H1 (cell line): Measurements from ENCODE around the gene PHOX2A. TPM values are rescaled to one million over a fixed set of nuclear protein-coding genes. Genes with fewer than 3 reads are reported as not detected.

Source experiments
- CTCF ChIA-PET: fragments of 300-600 bp; sonication (Branson Sonifier 250); formaldehyde crosslinking; loops from one replicate; lab custom pipeline; 2021; ENCODE audit not compliant: partially characterized antibody; lab: Charles Lee
- POLR2A ChIA-PET: fragments of 300-600 bp; sonication (Branson Sonifier 250); formaldehyde crosslinking; loops from one replicate; lab custom pipeline; 2021; ENCODE audit warnings: inconsistent platforms; ENCODE audit not compliant: partially characterized antibody; lab: Charles Lee
- DNase-seq, 2 experiments: peaks; one replicate each; pipeline versions ENCODE4 v3.0.0 to v3.0.0-alpha.2; 2010 to 2022; ENCODE audit warnings: low spot score in 2 of 2, low read depth in 1 of 2, mixed read lengths in 1 of 2
- FAIRE-seq: peaks from 2 replicates; lab custom pipeline; 2011; peaks lifted over from hg19 to GRCh38; lab: Jason Lieb, UNC
- H2AFZ ChIP-seq: 2 replicates; pipeline ENCODE4 v1.8.1; 2012; ENCODE audit warnings: low read length, inconsistent platforms
- H2AK5ac ChIP-seq: 2 replicates; pipeline ENCODE4 v1.6.1; 2013; ENCODE audit warnings: low read depth, low read length
- H2BK120ac ChIP-seq: replicated peaks from 2 replicates; pipeline ENCODE3; 2013; ENCODE audit warnings: low read depth, low read length, inconsistent platforms
- H2BK12ac ChIP-seq: 2 replicates; pipeline ENCODE4 v1.6.1; 2013; ENCODE audit warnings: low read depth, low read length
- H2BK15ac ChIP-seq: 2 replicates; pipeline ENCODE4 v1.6.1; 2013; ENCODE audit warnings: low read length
- H2BK20ac ChIP-seq: 2 replicates; pipeline ENCODE4 v1.6.1; 2013; ENCODE audit warnings: low read length
- H2BK5ac ChIP-seq: 2 replicates; pipeline ENCODE4 v1.6.1; 2013; ENCODE audit warnings: low read depth, low read length
- H3K14ac ChIP-seq: 2 replicates; pipeline ENCODE4 v1.6.1; 2013; ENCODE audit warnings: inconsistent platforms; ENCODE audit not compliant: insufficient read length
- H3K18ac ChIP-seq: 2 replicates; pipeline ENCODE4 v1.6.1; 2013; ENCODE audit warnings: low read length; ENCODE audit errors: extremely low read depth
- H3K23ac ChIP-seq: 2 replicates; pipeline ENCODE4 v1.6.1; 2013; ENCODE audit warnings: inconsistent platforms; ENCODE audit not compliant: insufficient read length
- H3K23me2 ChIP-seq: 2 replicates; pipeline ENCODE4 v1.6.1; 2013; ENCODE audit warnings: low read depth, low read length
- H3K27ac ChIP-seq: 2 replicates; pipeline ENCODE4 v1.6.1; 2011; ENCODE audit warnings: low read depth, low read length, inconsistent platforms
- H3K27me3 ChIP-seq, 4 experiments: replicated peaks in 1 of 4; 1 replicate in 1 of 4; 2 replicates in 3 of 4; pipeline versions ENCODE4 v1.6.1 to v1.8.1; 2011 to 2013; ENCODE audit warnings: low read length in 3 of 4, mild to moderate bottlenecking in 3 of 4, inconsistent platforms in 2 of 4, mixed read lengths in 2 of 4, moderate library complexity in 1 of 4; ENCODE audit not compliant: control insufficient read depth in 3 of 4, insufficient read depth in 3 of 4; ENCODE audit errors: extremely low read depth in 1 of 4
- H3K36me3 ChIP-seq, 4 experiments: 2 replicates each; pipeline versions ENCODE4 v1.6.1 to v1.8.1; 2011 to 2013; ENCODE audit warnings: mild to moderate bottlenecking in 4 of 4, low read length in 3 of 4, moderate library complexity in 2 of 4, control low read depth in 1 of 4, inconsistent platforms in 1 of 4; ENCODE audit not compliant: insufficient read depth in 4 of 4, control insufficient read depth in 2 of 4
- H3K4ac ChIP-seq: replicated peaks from 2 replicates; pipeline ENCODE3; 2013; ENCODE audit warnings: low read length, low read depth, mixed read lengths, inconsistent platforms; ENCODE audit not compliant: insufficient read length
- H3K4me1 ChIP-seq, 4 experiments: replicated peaks in 1 of 4; 1 replicate in 1 of 4; 2 replicates in 3 of 4; pipeline versions ENCODE4 v1.6.1 to v1.8.1; 2011 to 2013; ENCODE audit warnings: low read length in 3 of 4, inconsistent platforms in 2 of 4, mixed read lengths in 1 of 4; ENCODE audit not compliant: insufficient read depth in 4 of 4, control insufficient read depth in 3 of 4
- H3K4me2 ChIP-seq, 2 experiments: 2 replicates each; pipeline versions ENCODE4 v1.6.1 to v1.8.1; 2011 to 2013; ENCODE audit warnings: low read depth in 2 of 2, low read length in 2 of 2, control low read depth in 1 of 2, inconsistent platforms in 1 of 2, mild to moderate bottlenecking in 1 of 2; ENCODE audit not compliant: insufficient read depth in 1 of 2
- H3K4me3 ChIP-seq, 4 experiments: fragments of 200-600, 300-600 bp in 1 of 4; sonication (generic), shearing (Covaris generic), sonication (Bioruptor Twin) in 1 of 4; 2 replicates each; pipeline versions ENCODE4 v1.5.1 to v1.8.1; 2011 to 2016; ENCODE audit warnings: low read length in 4 of 4, low read depth in 3 of 4, control low read depth in 2 of 4, inconsistent platforms in 2 of 4, mild to moderate bottlenecking in 2 of 4, mixed read lengths in 1 of 4, moderate library complexity in 1 of 4; ENCODE audit not compliant: insufficient read depth in 2 of 4; ENCODE audit errors: extremely low read depth in 1 of 4
- H3K56ac ChIP-seq: replicated peaks from 2 replicates; pipeline ENCODE3; 2013; ENCODE audit warnings: low read depth, mild to moderate bottlenecking, mixed read lengths, low read length, inconsistent platforms; ENCODE audit not compliant: insufficient read length
- H3K79me1 ChIP-seq: 2 replicates; pipeline ENCODE4 v1.6.1; 2013; ENCODE audit warnings: low read depth, low read length, control low read depth
- H3K79me2 ChIP-seq, 2 experiments: 2 replicates each; pipeline versions ENCODE4 v1.6.1 to v1.8.1; 2012 to 2013; ENCODE audit warnings: low read length in 2 of 2, mild to moderate bottlenecking in 2 of 2, inconsistent platforms in 1 of 2; ENCODE audit not compliant: insufficient read depth in 2 of 2, control insufficient read depth in 1 of 2
- H3K9ac ChIP-seq, 4 experiments: replicated peaks in 1 of 4; 1 replicate in 1 of 4; 2 replicates in 3 of 4; pipeline versions ENCODE4 v1.6.1 to v1.8.1; 2011 to 2013; ENCODE audit warnings: low read depth in 3 of 4, low read length in 3 of 4, control low read depth in 2 of 4, mild to moderate bottlenecking in 2 of 4, moderate library complexity in 2 of 4, inconsistent platforms in 1 of 4; ENCODE audit errors: extremely low read depth in 1 of 4
- H3K9me3 ChIP-seq, 2 experiments: 2 replicates each; pipeline versions ENCODE4 v1.6.1 to v1.8.1; 2012 to 2013; ENCODE audit warnings: mild to moderate bottlenecking in 2 of 2, moderate library complexity in 2 of 2, control low read depth in 1 of 2, inconsistent platforms in 1 of 2, low read depth in 1 of 2, low read length in 1 of 2, mixed read lengths in 1 of 2; ENCODE audit not compliant: insufficient read depth in 2 of 2
- H4K20me1 ChIP-seq, 2 experiments: replicated peaks in 1 of 2; 2 replicates each; pipeline versions ENCODE3 to v1.8.1; 2011 to 2013; ENCODE audit warnings: inconsistent platforms in 2 of 2, low read length in 2 of 2, mild to moderate bottlenecking in 1 of 2; ENCODE audit not compliant: insufficient read depth in 2 of 2, control insufficient read depth in 1 of 2
- H4K5ac ChIP-seq: 2 replicates; pipeline ENCODE4 v1.6.1; 2013; ENCODE audit warnings: low read length, low read depth, mixed read lengths, inconsistent platforms; ENCODE audit not compliant: insufficient read length
- H4K8ac ChIP-seq: 2 replicates; pipeline ENCODE4 v1.8.0; 2013; ENCODE audit warnings: mild to moderate bottlenecking, moderate library complexity, low read length, inconsistent platforms; ENCODE audit not compliant: insufficient read depth; ENCODE audit errors: extremely low read depth
- H4K91ac ChIP-seq: replicated peaks from 2 replicates; pipeline ENCODE3; 2013; ENCODE audit warnings: low read length, mixed read lengths, inconsistent platforms; ENCODE audit not compliant: insufficient read length
- BCL11A ChIP-seq, 2 experiments: IDR thresholded peaks; one replicate each; pipeline ENCODE4 v1.6.1; 2011; ENCODE audit warnings: low read depth in 2 of 2, low read length in 2 of 2, mild to moderate bottlenecking in 2 of 2
- BRCA1 ChIP-seq: IDR thresholded peaks from 2 replicates; pipeline ENCODE4 v1.6.1; 2012; ENCODE audit warnings: low read depth, low read length, improper control_type of control experiment
- CHD1 ChIP-seq: IDR thresholded peaks from 2 replicates; pipeline ENCODE4 v1.6.1; 2012; ENCODE audit warnings: low read depth, low read length, improper control_type of control experiment
- CHD2 ChIP-seq: IDR thresholded peaks from 2 replicates; pipeline ENCODE4 v1.6.1; 2012; ENCODE audit warnings: low read length, improper control_type of control experiment
- CREB1 ChIP-seq: IDR thresholded peaks from 2 replicates; pipeline ENCODE4 v1.6.1; 2012; ENCODE audit warnings: inconsistent platforms
- CTBP2 ChIP-seq: IDR thresholded peaks from 2 replicates; pipeline ENCODE4 v1.7.0; 2011; ENCODE audit warnings: borderline replicate concordance, mild to moderate bottlenecking, moderate library complexity, mixed read lengths, low read length; ENCODE audit not compliant: insufficient read depth, insufficient read length
- JUND ChIP-seq: IDR thresholded peaks from 2 replicates; pipeline ENCODE4 v1.6.1; 2011; ENCODE audit warnings: mild to moderate bottlenecking, improper control_type of control experiment, low read length
- KDM4A ChIP-seq: IDR thresholded peaks from one replicate; pipeline ENCODE4 v1.7.1; 2012; ENCODE audit warnings: low read depth, mild to moderate bottlenecking, moderate library complexity, low read length, inconsistent platforms; ENCODE audit not compliant: severe bottlenecking
- NRF1 ChIP-seq: IDR thresholded peaks from 2 replicates; pipeline ENCODE4 v1.6.1; 2011; ENCODE audit warnings: mild to moderate bottlenecking, low read depth, low read length, improper control_type of control experiment
- PHF8 ChIP-seq: fragments of 200-600 bp; sonication (generic); conservative IDR thresholded peaks from 2 replicates; pipeline ENCODE4 v1.7.1; 2012; ENCODE audit warnings: low read depth, mild to moderate bottlenecking, inconsistent platforms, low read length, moderate library complexity
- POLR2A ChIP-seq, 2 experiments: IDR thresholded peaks; 1 replicate in 1 of 2; 2 replicates in 1 of 2; pipeline ENCODE4 v1.6.1; 2011; ENCODE audit warnings: low read depth in 2 of 2, low read length in 2 of 2, mild to moderate bottlenecking in 2 of 2; ENCODE audit errors: control extremely low read depth in 1 of 2
- POU5F1 ChIP-seq: IDR thresholded peaks from 2 replicates; pipeline ENCODE4 v1.6.1; 2011; ENCODE audit warnings: low read depth, mild to moderate bottlenecking, low read length, moderate library complexity
- RBBP5 ChIP-seq: IDR thresholded peaks from 2 replicates; pipeline ENCODE4 v1.7.1; 2012; ENCODE audit warnings: low read depth, mild to moderate bottlenecking, inconsistent platforms, low read length, moderate library complexity, borderline replicate concordance
- SIX5 ChIP-seq: IDR thresholded peaks from 2 replicates; pipeline ENCODE4 v1.6.1; 2011; ENCODE audit warnings: mild to moderate bottlenecking, low read depth, low read length
- SP1 ChIP-seq: IDR thresholded peaks from 2 replicates; pipeline ENCODE4 v1.6.1; 2011; ENCODE audit warnings: low read depth, low read length
- SUZ12 ChIP-seq: fragments of 200-600 bp; sonication (generic); IDR thresholded peaks from 2 replicates; pipeline ENCODE4 v1.6.1; 2012; ENCODE audit warnings: mild to moderate bottlenecking, inconsistent platforms, low read length, moderate library complexity, mixed read lengths
- WGBS, 2 experiments: shearing (Covaris generic) in 1 of 2; methylation state at CpG; one replicate each; pipeline versions ENCODE4 v1.1.6 to v1.1.7; 2013 to 2015; ENCODE audit warnings: low lambda C conversion rate in 2 of 2, mixed read lengths in 2 of 2, inconsistent platforms in 1 of 2, low coverage in 1 of 2, missing lambda C conversion rate in 1 of 2; ENCODE audit not compliant: insufficient replicate concordance in 2 of 2, insufficient coverage in 1 of 2, insufficient read length in 1 of 2; ENCODE audit errors: extremely low coverage in 1 of 2, missing lambda C conversion rate in 1 of 2; 5-methylcytosine and 5-hydroxymethylcytosine counted together
- polyA plus RNA-seq, 7 experiments: library from polyadenylated mRNA; depleted of rRNA in 3 of 7; stranded (reverse) in 5 of 7; unstranded in 2 of 7; fragments of >200 nt in 5 of 7; fragments of 200-250 nt in 2 of 7; gene quantifications; 1 replicate in 5 of 7; 2 replicates in 1 of 7; 4 replicates in 1 of 7; pipeline versions ENCODE4 v1.2.1 to v1.2.3, GENCODE V29; 2011 to 2013; ENCODE audit warnings: missing spikeins in 2 of 7, mixed read lengths in 2 of 7
- total RNA-seq: library from RNA; stranded (reverse); fragmentation: NEBNext Ultra II Directional; extraction: Animal tissue kit (Norgen Biotek cat#: 25700); gene quantifications from 2 replicates; pipeline ENCODE4 v1.2.1, GENCODE V29; 2021

The PHOX2A gene
- total and polyA plus RNA-seq, 2 of the 8 experiments (the other 6 are each of a cell fraction or from before 2014, with no cell fraction given), result 0.67 TPM; not detected in 1

DNA sequence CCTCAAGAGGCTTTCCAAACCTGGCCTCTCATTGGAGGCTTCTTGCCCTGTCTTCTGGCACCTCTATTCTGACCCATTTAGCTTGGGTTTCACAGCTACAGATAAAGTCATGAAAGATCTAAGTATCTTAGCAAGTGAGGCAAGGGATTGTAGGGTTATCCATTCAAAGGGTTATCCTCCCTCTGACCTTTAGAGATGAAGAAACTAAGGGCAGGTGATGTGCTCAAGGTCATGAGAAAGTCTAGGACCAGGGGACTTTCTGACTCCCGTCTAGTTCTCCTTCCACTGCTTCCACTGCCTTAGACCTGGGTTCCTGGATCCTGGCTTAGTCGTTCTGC is 7.2 kb downstream of the PHOX2A start:
- no peak overlapping the region for H3K23ac ChIP-seq
- no peak overlapping the region for H3K4ac ChIP-seq
- H3K27me3 ChIP-seq, result peaks cover 24 to 34% (median 32%) of the 10 kb centered on the region in 4 experiments
- H4K5ac ChIP-seq, result no peak overlapping the region
- H2BK120ac ChIP-seq, result no peak overlapping the region
- H3K36me3 ChIP-seq, result peaks cover 15 to 40% (median 35%) of the 10 kb centered on the region in 4 experiments; a peak in 7 of 8 replicates
- no peak overlapping the region for H2BK20ac ChIP-seq
- H4K91ac ChIP-seq, result no peak overlapping the region
- H3K79me1 ChIP-seq, result no peaks in the 10 kb centered on the region
- no peak overlapping the region for H2AK5ac ChIP-seq
- H3K9ac ChIP-seq, result no peak overlapping the region
- no peak overlapping the region for H3K18ac ChIP-seq
- no peak overlapping the region for H2BK15ac ChIP-seq
- H3K9me3 ChIP-seq, result no peaks in the 10 kb centered on the region; a peak in 1 of 4 replicates
- H3K79me2 ChIP-seq, result no peaks in the 10 kb centered on the region
- no peak overlapping the region for H3K56ac ChIP-seq
- 94% methylated on average over 2 of the region's 2 CpGs; no CpG with 5 or more reads in 1 of the 2 experiments for WGBS, 2 experiments
- DNase-seq, result no peak
- no peak overlapping the region for H4K8ac ChIP-seq
- no peak overlapping the region for H3K27ac ChIP-seq
- no peak overlapping the region for H3K4me3 ChIP-seq
- no peak overlapping the region for H2BK5ac ChIP-seq
- no peak overlapping the region for H2BK12ac ChIP-seq
- H3K14ac ChIP-seq, result no peak overlapping the region
- H3K4me1 ChIP-seq, result peaks cover 3 to 29% (median 23%) of the 10 kb centered on the region in 4 experiments
- POLR2A ChIA-PET, result interaction anchor here (7.7 kb wide), 1 partner anchor 11 kb away, joined by 160 read pairs; the partner anchor contains the start of gene INPPL1
- H2AFZ ChIP-seq, result no peak overlapping the region
- no peak for FAIRE-seq
- CTCF ChIA-PET, result interaction anchor here (0.6 to 5.2 kb wide), 19 partner anchors 9 to 222 kb away, joined by 3 to 72 read pairs (median 4); partner anchors contain the start of genes CLPB and INPPL1
- H4K20me1 ChIP-seq, result peaks cover 11 to 16% of the 10 kb centered on the region in 2 experiments
- H3K23me2 ChIP-seq, result peaks cover 12% of the 10 kb centered on the region; the same call in 1 of the 2 replicates
- no peak overlapping the region for H3K4me2 ChIP-seq
- TF ChIP-seq JUND (no peak), SIX5 (no peak), CHD1 (no peak), BCL11A (IDR thresholded peaks at IDR 0.05; ENCODE audit: low read depth in 2 of 2, low read length in 2 of 2) (no peak), SP1 (no peak), PHF8 (no peak), POU5F1 (no peak), CREB1 (no peak), SUZ12 (no peak), NRF1 (no peak), POLR2A (IDR thresholded peaks at IDR 0.05; ENCODE audit: control extremely low read depth in 1 of 2, low read depth in 2 of 2, low read length in 2 of 2) (no peak), BRCA1 (no peak), KDM4A (no peak), CHD2 (no peak), CTBP2 (no peak), RBBP5 (no peak)
